H1 (cell line): ENCODE results near the gene SF3B3. TPM values are rescaled to one million over a fixed set of nuclear protein-coding genes. Genes with fewer than 3 reads are reported as not detected.
A peak's percentile ranks its signal among the peaks of the same experiment; 100 is the strongest.

Experiments used
- CTCF ChIA-PET: fragments of 300-600 bp; sonication (Branson Sonifier 250); formaldehyde crosslinking; loops from one replicate; lab custom pipeline; 2021; ENCODE audit not compliant: partially characterized antibody; lab: Charles Lee
- POLR2A ChIA-PET: fragments of 300-600 bp; sonication (Branson Sonifier 250); formaldehyde crosslinking; loops from one replicate; lab custom pipeline; 2021; ENCODE audit warnings: inconsistent platforms; ENCODE audit not compliant: partially characterized antibody; lab: Charles Lee
- DNase-seq, 2 experiments: peaks; one replicate each; pipeline versions ENCODE4 v3.0.0 to v3.0.0-alpha.2; 2010 to 2022; ENCODE audit warnings: low spot score in 2 of 2, low read depth in 1 of 2, mixed read lengths in 1 of 2
- FAIRE-seq: peaks from 2 replicates; lab custom pipeline; 2011; peaks lifted over from hg19 to GRCh38; lab: Jason Lieb, UNC
- H2AFZ ChIP-seq: 2 replicates; pipeline ENCODE4 v1.8.1; 2012; ENCODE audit warnings: low read length, inconsistent platforms
- H2AK5ac ChIP-seq: 2 replicates; pipeline ENCODE4 v1.6.1; 2013; ENCODE audit warnings: low read depth, low read length
- H2BK120ac ChIP-seq: replicated peaks from 2 replicates; pipeline ENCODE3; 2013; ENCODE audit warnings: low read depth, low read length, inconsistent platforms
- H2BK12ac ChIP-seq: 2 replicates; pipeline ENCODE4 v1.6.1; 2013; ENCODE audit warnings: low read depth, low read length
- H2BK15ac ChIP-seq: 2 replicates; pipeline ENCODE4 v1.6.1; 2013; ENCODE audit warnings: low read length
- H2BK20ac ChIP-seq: 2 replicates; pipeline ENCODE4 v1.6.1; 2013; ENCODE audit warnings: low read length
- H2BK5ac ChIP-seq: 2 replicates; pipeline ENCODE4 v1.6.1; 2013; ENCODE audit warnings: low read depth, low read length
- H3K14ac ChIP-seq: 2 replicates; pipeline ENCODE4 v1.6.1; 2013; ENCODE audit warnings: inconsistent platforms; ENCODE audit not compliant: insufficient read length
- H3K18ac ChIP-seq: 2 replicates; pipeline ENCODE4 v1.6.1; 2013; ENCODE audit warnings: low read length; ENCODE audit errors: extremely low read depth
- H3K23ac ChIP-seq: 2 replicates; pipeline ENCODE4 v1.6.1; 2013; ENCODE audit warnings: inconsistent platforms; ENCODE audit not compliant: insufficient read length
- H3K23me2 ChIP-seq: 2 replicates; pipeline ENCODE4 v1.6.1; 2013; ENCODE audit warnings: low read depth, low read length
- H3K27ac ChIP-seq: 2 replicates; pipeline ENCODE4 v1.6.1; 2011; ENCODE audit warnings: low read depth, low read length, inconsistent platforms
- H3K27me3 ChIP-seq, 4 experiments: replicated peaks in 1 of 4; 1 replicate in 1 of 4; 2 replicates in 3 of 4; pipeline versions ENCODE4 v1.6.1 to v1.8.1; 2011 to 2013; ENCODE audit warnings: low read length in 3 of 4, mild to moderate bottlenecking in 3 of 4, inconsistent platforms in 2 of 4, mixed read lengths in 2 of 4, moderate library complexity in 1 of 4; ENCODE audit not compliant: control insufficient read depth in 3 of 4, insufficient read depth in 3 of 4; ENCODE audit errors: extremely low read depth in 1 of 4
- H3K36me3 ChIP-seq, 4 experiments: 2 replicates each; pipeline versions ENCODE4 v1.6.1 to v1.8.1; 2011 to 2013; ENCODE audit warnings: mild to moderate bottlenecking in 4 of 4, low read length in 3 of 4, moderate library complexity in 2 of 4, control low read depth in 1 of 4, inconsistent platforms in 1 of 4; ENCODE audit not compliant: insufficient read depth in 4 of 4, control insufficient read depth in 2 of 4
- H3K4ac ChIP-seq: replicated peaks from 2 replicates; pipeline ENCODE3; 2013; ENCODE audit warnings: low read length, low read depth, mixed read lengths, inconsistent platforms; ENCODE audit not compliant: insufficient read length
- H3K4me1 ChIP-seq, 4 experiments: replicated peaks in 1 of 4; 1 replicate in 1 of 4; 2 replicates in 3 of 4; pipeline versions ENCODE4 v1.6.1 to v1.8.1; 2011 to 2013; ENCODE audit warnings: low read length in 3 of 4, inconsistent platforms in 2 of 4, mixed read lengths in 1 of 4; ENCODE audit not compliant: insufficient read depth in 4 of 4, control insufficient read depth in 3 of 4
- H3K4me2 ChIP-seq, 2 experiments: 2 replicates each; pipeline versions ENCODE4 v1.6.1 to v1.8.1; 2011 to 2013; ENCODE audit warnings: low read depth in 2 of 2, low read length in 2 of 2, control low read depth in 1 of 2, inconsistent platforms in 1 of 2, mild to moderate bottlenecking in 1 of 2; ENCODE audit not compliant: insufficient read depth in 1 of 2
- H3K4me3 ChIP-seq, 4 experiments: fragments of 200-600, 300-600 bp in 1 of 4; sonication (generic), shearing (Covaris generic), sonication (Bioruptor Twin) in 1 of 4; 2 replicates each; pipeline versions ENCODE4 v1.5.1 to v1.8.1; 2011 to 2016; ENCODE audit warnings: low read length in 4 of 4, low read depth in 3 of 4, control low read depth in 2 of 4, inconsistent platforms in 2 of 4, mild to moderate bottlenecking in 2 of 4, mixed read lengths in 1 of 4, moderate library complexity in 1 of 4; ENCODE audit not compliant: insufficient read depth in 2 of 4; ENCODE audit errors: extremely low read depth in 1 of 4
- H3K56ac ChIP-seq: replicated peaks from 2 replicates; pipeline ENCODE3; 2013; ENCODE audit warnings: low read depth, mild to moderate bottlenecking, mixed read lengths, low read length, inconsistent platforms; ENCODE audit not compliant: insufficient read length
- H3K79me1 ChIP-seq: 2 replicates; pipeline ENCODE4 v1.6.1; 2013; ENCODE audit warnings: low read depth, low read length, control low read depth
- H3K79me2 ChIP-seq, 2 experiments: 2 replicates each; pipeline versions ENCODE4 v1.6.1 to v1.8.1; 2012 to 2013; ENCODE audit warnings: low read length in 2 of 2, mild to moderate bottlenecking in 2 of 2, inconsistent platforms in 1 of 2; ENCODE audit not compliant: insufficient read depth in 2 of 2, control insufficient read depth in 1 of 2
- H3K9ac ChIP-seq, 4 experiments: replicated peaks in 1 of 4; 1 replicate in 1 of 4; 2 replicates in 3 of 4; pipeline versions ENCODE4 v1.6.1 to v1.8.1; 2011 to 2013; ENCODE audit warnings: low read depth in 3 of 4, low read length in 3 of 4, control low read depth in 2 of 4, mild to moderate bottlenecking in 2 of 4, moderate library complexity in 2 of 4, inconsistent platforms in 1 of 4; ENCODE audit errors: extremely low read depth in 1 of 4
- H3K9me3 ChIP-seq, 2 experiments: 2 replicates each; pipeline versions ENCODE4 v1.6.1 to v1.8.1; 2012 to 2013; ENCODE audit warnings: mild to moderate bottlenecking in 2 of 2, moderate library complexity in 2 of 2, control low read depth in 1 of 2, inconsistent platforms in 1 of 2, low read depth in 1 of 2, low read length in 1 of 2, mixed read lengths in 1 of 2; ENCODE audit not compliant: insufficient read depth in 2 of 2
- H4K20me1 ChIP-seq, 2 experiments: replicated peaks in 1 of 2; 2 replicates each; pipeline versions ENCODE3 to v1.8.1; 2011 to 2013; ENCODE audit warnings: inconsistent platforms in 2 of 2, low read length in 2 of 2, mild to moderate bottlenecking in 1 of 2; ENCODE audit not compliant: insufficient read depth in 2 of 2, control insufficient read depth in 1 of 2
- H4K5ac ChIP-seq: 2 replicates; pipeline ENCODE4 v1.6.1; 2013; ENCODE audit warnings: low read length, low read depth, mixed read lengths, inconsistent platforms; ENCODE audit not compliant: insufficient read length
- H4K8ac ChIP-seq: 2 replicates; pipeline ENCODE4 v1.8.0; 2013; ENCODE audit warnings: mild to moderate bottlenecking, moderate library complexity, low read length, inconsistent platforms; ENCODE audit not compliant: insufficient read depth; ENCODE audit errors: extremely low read depth
- H4K91ac ChIP-seq: replicated peaks from 2 replicates; pipeline ENCODE3; 2013; ENCODE audit warnings: low read length, mixed read lengths, inconsistent platforms; ENCODE audit not compliant: insufficient read length
- ASH2L ChIP-seq: fragments of 200-600, 300-600 bp; sonication (generic); IDR thresholded peaks from one replicate; pipeline ENCODE4 v1.7.1; 2017; ENCODE audit warnings: low read length
- CHD1 ChIP-seq: IDR thresholded peaks from 2 replicates; pipeline ENCODE4 v1.6.1; 2012; ENCODE audit warnings: low read depth, low read length, improper control_type of control experiment
- CTCF ChIP-seq, 3 experiments: IDR thresholded peaks; 1 replicate in 2 of 3; 2 replicates in 1 of 3; pipeline versions ENCODE4 v1.5.1 to v1.6.1; 2011; ENCODE audit warnings: low read length in 3 of 3, mild to moderate bottlenecking in 3 of 3, inconsistent platforms in 2 of 3, low read depth in 1 of 3, moderate library complexity in 1 of 3; ENCODE audit not compliant: insufficient read depth in 1 of 3; ENCODE audit errors: control extremely low read depth in 1 of 3
- E2F6 ChIP-seq: IDR thresholded peaks from 2 replicates; pipeline ENCODE4 v1.6.1; 2012; ENCODE audit warnings: inconsistent platforms
- HDAC6 ChIP-seq: IDR thresholded peaks from one replicate; pipeline ENCODE4 v1.7.1; 2012; ENCODE audit warnings: low read depth, mild to moderate bottlenecking, inconsistent platforms, low read length, moderate library complexity
- JUN ChIP-seq: IDR thresholded peaks from 2 replicates; pipeline ENCODE4 v1.6.1; 2011; ENCODE audit warnings: low read depth, mild to moderate bottlenecking, improper control_type of control experiment, low read length
- MAX ChIP-seq: IDR thresholded peaks from 2 replicates; pipeline ENCODE4 v1.6.1; 2012; ENCODE audit warnings: inconsistent platforms
- RFX5 ChIP-seq: IDR thresholded peaks from 2 replicates; pipeline ENCODE4 v1.6.1; 2011; ENCODE audit warnings: low read depth, low read length, improper control_type of control experiment, borderline replicate concordance
- RXRA ChIP-seq: IDR thresholded peaks from 2 replicates; pipeline ENCODE4 v1.6.1; 2011; ENCODE audit warnings: low read depth, mild to moderate bottlenecking, low read length, moderate library complexity; ENCODE audit not compliant: insufficient read depth
- TAF1 ChIP-seq: IDR thresholded peaks from 2 replicates; pipeline ENCODE4 v1.6.1; 2011; ENCODE audit warnings: mild to moderate bottlenecking, low read depth, low read length
- WGBS, 2 experiments: shearing (Covaris generic) in 1 of 2; methylation state at CpG; one replicate each; pipeline versions ENCODE4 v1.1.6 to v1.1.7; 2013 to 2015; ENCODE audit warnings: low lambda C conversion rate in 2 of 2, mixed read lengths in 2 of 2, inconsistent platforms in 1 of 2, low coverage in 1 of 2, missing lambda C conversion rate in 1 of 2; ENCODE audit not compliant: insufficient replicate concordance in 2 of 2, insufficient coverage in 1 of 2, insufficient read length in 1 of 2; ENCODE audit errors: extremely low coverage in 1 of 2, missing lambda C conversion rate in 1 of 2; 5-methylcytosine and 5-hydroxymethylcytosine counted together
- polyA plus RNA-seq, 7 experiments: library from polyadenylated mRNA; depleted of rRNA in 3 of 7; stranded (reverse) in 5 of 7; unstranded in 2 of 7; fragments of >200 nt in 5 of 7; fragments of 200-250 nt in 2 of 7; gene quantifications; 1 replicate in 5 of 7; 2 replicates in 1 of 7; 4 replicates in 1 of 7; pipeline versions ENCODE4 v1.2.1 to v1.2.3, GENCODE V29; 2011 to 2013; ENCODE audit warnings: missing spikeins in 2 of 7, mixed read lengths in 2 of 7
- total RNA-seq: library from RNA; stranded (reverse); fragmentation: NEBNext Ultra II Directional; extraction: Animal tissue kit (Norgen Biotek cat#: 25700); gene quantifications from 2 replicates; pipeline ENCODE4 v1.2.1, GENCODE V29; 2021

SF3B3 gene
- total and polyA plus RNA-seq, 2 of the 8 experiments (the other 6 are each of a cell fraction or from before 2014, with no cell fraction given), result 241 to 521 TPM

GRCh38 chr16:70478169-70478568, 45.4 kb upstream of the SF3B3 start:
- Histone ChIP-seq H3K4me1 (peaks cover 0 to 8% (median under 1%) of the 10 kb centered on the region in 4 experiments; a peak in 2 of 7 replicates), H2AK5ac (no peak overlapping the region), H3K14ac (no peak overlapping the region), H3K23ac (no peak overlapping the region), H3K27ac (no peak overlapping the region), H2BK120ac (no peak overlapping the region), H2BK5ac (0 out of 2 replicates have a peak overlapping the region, but pooled peaks have one; percentile 35), H3K56ac (no peak overlapping the region), H3K4me3 (no peak overlapping the region), H3K79me2 (no peaks in the 10 kb centered on the region), H3K4ac (no peak overlapping the region), H2BK15ac (no peak overlapping the region), H2BK20ac (no peak overlapping the region), H3K9ac (no peak overlapping the region), H4K20me1 (peaks cover 0 to 2% of the 10 kb centered on the region in 2 experiments), H4K5ac (no peak overlapping the region), H3K79me1 (no peaks in the 10 kb centered on the region), H3K36me3 (peaks cover 3 to 24% (median 9%) of the 10 kb centered on the region in 4 experiments; a peak in 5 of 8 replicates), H3K4me2 (no peak overlapping the region), H2BK12ac (no peak overlapping the region), H3K9me3 (no peaks in the 10 kb centered on the region), H4K8ac (no peak overlapping the region), H2AFZ (no peak overlapping the region), H3K18ac (no peak overlapping the region), H4K91ac (no peak overlapping the region), H3K27me3 (no peaks in the 10 kb centered on the region), H3K23me2 (peaks cover 2% of the 10 kb centered on the region; the same call in 1 of the 2 replicates)
- CTCF ChIA-PET, result interaction anchor here (0.9 to 13.6 kb wide), 8 partner anchors 8 to 176 kb away, joined by 3 to 117 read pairs (median 6); no protein-coding TSS in a partner anchor
- POLR2A ChIA-PET, result interaction anchor here (0.6 to 1.9 kb wide), 9 partner anchors 8 to 102 kb away, joined by 3 to 6 read pairs (median 4); partner anchors contain the start of gene FCSK
- FAIRE-seq (no peak), DNase-seq (no peak)
- WGBS, 2 experiments, result 92% methylated on average over 8 of the region's 8 CpGs; no CpG with 5 or more reads in 1 of the 2 experiments
- TF ChIP-seq ASH2L, result no peak
- TF ChIP-seq RXRA, result no peak
- TF ChIP-seq JUN, result no peak
- no peak for TF ChIP-seq MAX
- no peak for TF ChIP-seq RFX5
- TF ChIP-seq E2F6, result no peak
- no peak for TF ChIP-seq HDAC6
- TF ChIP-seq CTCF (IDR thresholded peaks at IDR 0.05; ENCODE audit: control extremely low read depth in 1 of 3, insufficient read depth in 1 of 3, low read depth in 1 of 3, low read length in 3 of 3), result no peak
- no peak for TF ChIP-seq CHD1
- TF ChIP-seq TAF1, result no peak
